ENCODE results near the gene TSFM.

Gene TSFM

GRCh38 chr12:57836442-57837375, 54.1 kb downstream of the TSFM start:
- H3K27me3 ChIP-seq (ENCODE audit: control insufficient read depth, insufficient read depth, low read length), result no peaks in the 10 kb centered on the region
- no peaks in the 10 kb centered on the region for H3K36me3 ChIP-seq (ENCODE audit: control insufficient read depth, insufficient read depth, low read length)
- H3K27ac ChIP-seq, result peak overlapping the region; percentile 40
- TF ChIP-seq CTCF (IDR thresholded peaks at IDR 0.05), result no peak
- no peak overlapping the region for H3K9ac ChIP-seq
- no peak overlapping the region for H2AFZ ChIP-seq
- peaks cover 75% of the 10 kb centered on the region for H3K4me1 ChIP-seq
- peaks cover 91% of the 10 kb centered on the region for H3K79me2 ChIP-seq
- no peaks in the 10 kb centered on the region for H3K9me3 ChIP-seq (ENCODE audit: control insufficient read depth, low read length)
- peak overlapping the region; percentile 38 for H3K4me3 ChIP-seq (ENCODE audit: low read depth, low read length)
- peak overlapping the region; percentile 58 for H3K4me2 ChIP-seq (ENCODE audit: low read length)

GRCh38 chr12:57837864-57838562, 55.4 kb downstream of the TSFM start:
- H3K9ac ChIP-seq, result no peak overlapping the region
- H3K9me3 ChIP-seq (ENCODE audit: control insufficient read depth, low read length), result no peaks in the 10 kb centered on the region
- H3K27me3 ChIP-seq (ENCODE audit: control insufficient read depth, insufficient read depth, low read length), result no peaks in the 10 kb centered on the region
- H3K27ac ChIP-seq, result peak overlapping the region; percentile 52
- no peak overlapping the region for H3K4me2 ChIP-seq (ENCODE audit: low read length)
- no peak for TF ChIP-seq CTCF (IDR thresholded peaks at IDR 0.05)
- no peak overlapping the region for H2AFZ ChIP-seq
- H3K4me1 ChIP-seq, result peaks cover 79% of the 10 kb centered on the region
- no peak overlapping the region for H3K4me3 ChIP-seq (ENCODE audit: low read depth, low read length)
- no peaks in the 10 kb centered on the region for H3K36me3 ChIP-seq (ENCODE audit: control insufficient read depth, insufficient read depth, low read length)
- peaks cover 93% of the 10 kb centered on the region for H3K79me2 ChIP-seq

- H3K4me1 ChIP-seq, result peaks cover 78% of the 10 kb centered on the region
- H3K27ac ChIP-seq, result peak overlapping the region; percentile 52
- H3K79me2 ChIP-seq, result peaks cover 94% of the 10 kb centered on the region
- H3K9me3 ChIP-seq (ENCODE audit: control insufficient read depth, low read length), result no peaks in the 10 kb centered on the region
- H3K4me2 ChIP-seq (ENCODE audit: low read length), result no peak overlapping the region
- H2AFZ ChIP-seq, result no peak overlapping the region
- H3K9ac ChIP-seq, result no peak overlapping the region
- H3K36me3 ChIP-seq (ENCODE audit: control insufficient read depth, insufficient read depth, low read length), result no peaks in the 10 kb centered on the region
- no peaks in the 10 kb centered on the region for H3K27me3 ChIP-seq (ENCODE audit: control insufficient read depth, insufficient read depth, low read length)
- TF ChIP-seq CTCF (IDR thresholded peaks at IDR 0.05), result no peak
- no peak overlapping the region for H3K4me3 ChIP-seq (ENCODE audit: low read depth, low read length)
These were observed 56.2 kb downstream of the TSFM start for GRCh38 chr12:57838594-57839302.

- H3K27me3 ChIP-seq (ENCODE audit: control insufficient read depth, insufficient read depth, low read length), result no peaks in the 10 kb centered on the region
- no peaks in the 10 kb centered on the region for H3K36me3 ChIP-seq (ENCODE audit: control insufficient read depth, insufficient read depth, low read length)
- H3K79me2 ChIP-seq, result peaks cover 91% of the 10 kb centered on the region
- H3K9ac ChIP-seq, result no peak overlapping the region
- H3K4me1 ChIP-seq, result peaks cover 70% of the 10 kb centered on the region
- H3K4me2 ChIP-seq (ENCODE audit: low read length), result peak overlapping the region; percentile 4
- no peak for TF ChIP-seq CTCF (IDR thresholded peaks at IDR 0.05)
- no peak overlapping the region for H3K27ac ChIP-seq
- H3K4me3 ChIP-seq (ENCODE audit: low read depth, low read length), result no peak overlapping the region
- H2AFZ ChIP-seq, result no peak overlapping the region
- no peaks in the 10 kb centered on the region for H3K9me3 ChIP-seq (ENCODE audit: control insufficient read depth, low read length)
These were observed 57.4 kb downstream of the TSFM start for GRCh38 chr12:57839996-57840395.

Measured in parathyroid adenoma (tissue), 2 donors.